D721Med (cell line): Measurements from ENCODE around the gene SFXN5.

Experiments used
- DNase-seq: peaks from one replicate; pipeline ENCODE4 v3.0.0; 2011; ENCODE audit warnings: low spot score; ENCODE audit not compliant: insufficient read length
- FAIRE-seq: peaks from 2 replicates; lab custom pipeline; 2011; peaks lifted over from hg19 to GRCh38; lab: Jason Lieb, UNC
- TF ChIP-seq, protein P1 (sequence below): IDR thresholded peaks from 2 replicates; pipeline ENCODE4 v1.5.1; 2012; ENCODE audit warnings: mild to moderate bottlenecking, control low read depth; ENCODE audit not compliant: insufficient read depth; ENCODE audit errors: missing control alignments

The SFXN5 gene

DNA sequence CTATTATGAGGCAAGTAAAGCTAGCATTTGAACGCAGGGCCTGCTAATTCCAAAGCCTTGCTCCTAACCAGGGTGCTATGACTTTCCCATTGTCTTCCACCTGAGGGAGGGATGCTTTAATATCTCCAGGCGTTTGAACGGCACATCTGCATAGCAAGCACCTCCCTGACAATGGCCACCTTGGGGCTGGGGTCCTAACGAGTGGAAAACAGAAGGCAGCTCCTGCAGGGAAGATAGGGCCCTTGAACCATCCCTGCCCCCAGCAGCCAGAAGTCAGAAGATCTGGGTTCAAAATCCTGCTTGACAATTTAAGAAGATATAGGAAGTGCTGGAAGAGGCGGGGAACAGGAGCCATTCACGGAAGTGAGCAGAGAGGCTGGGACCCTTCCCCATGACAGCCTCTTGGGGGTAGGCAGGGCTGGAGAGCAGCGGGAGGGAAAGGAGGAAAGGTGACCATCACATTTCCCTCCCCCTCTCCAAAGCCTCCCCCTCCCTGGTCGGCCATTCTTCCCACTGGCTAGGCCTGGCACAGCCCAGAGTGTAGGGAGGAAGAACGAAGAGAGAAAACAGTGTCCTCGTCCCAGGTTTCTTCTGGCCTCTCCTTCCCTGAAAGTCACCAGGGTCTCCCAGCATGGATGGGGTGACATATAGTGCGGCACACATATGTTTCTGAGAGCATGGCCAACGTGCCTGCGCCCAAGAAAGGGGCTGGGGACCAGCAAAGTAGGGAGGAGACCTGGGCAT is 80.6 kb downstream of the SFXN5 start:
- DNase-seq (no peak), FAIRE-seq (no peak)
- TF ChIP-seq, protein P1, sequence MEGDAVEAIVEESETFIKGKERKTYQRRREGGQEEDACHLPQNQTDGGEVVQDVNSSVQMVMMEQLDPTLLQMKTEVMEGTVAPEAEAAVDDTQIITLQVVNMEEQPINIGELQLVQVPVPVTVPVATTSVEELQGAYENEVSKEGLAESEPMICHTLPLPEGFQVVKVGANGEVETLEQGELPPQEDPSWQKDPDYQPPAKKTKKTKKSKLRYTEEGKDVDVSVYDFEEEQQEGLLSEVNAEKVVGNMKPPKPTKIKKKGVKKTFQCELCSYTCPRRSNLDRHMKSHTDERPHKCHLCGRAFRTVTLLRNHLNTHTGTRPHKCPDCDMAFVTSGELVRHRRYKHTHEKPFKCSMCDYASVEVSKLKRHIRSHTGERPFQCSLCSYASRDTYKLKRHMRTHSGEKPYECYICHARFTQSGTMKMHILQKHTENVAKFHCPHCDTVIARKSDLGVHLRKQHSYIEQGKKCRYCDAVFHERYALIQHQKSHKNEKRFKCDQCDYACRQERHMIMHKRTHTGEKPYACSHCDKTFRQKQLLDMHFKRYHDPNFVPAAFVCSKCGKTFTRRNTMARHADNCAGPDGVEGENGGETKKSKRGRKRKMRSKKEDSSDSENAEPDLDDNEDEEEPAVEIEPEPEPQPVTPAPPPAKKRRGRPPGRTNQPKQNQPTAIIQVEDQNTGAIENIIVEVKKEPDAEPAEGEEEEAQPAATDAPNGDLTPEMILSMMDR = no peak

DNA sequence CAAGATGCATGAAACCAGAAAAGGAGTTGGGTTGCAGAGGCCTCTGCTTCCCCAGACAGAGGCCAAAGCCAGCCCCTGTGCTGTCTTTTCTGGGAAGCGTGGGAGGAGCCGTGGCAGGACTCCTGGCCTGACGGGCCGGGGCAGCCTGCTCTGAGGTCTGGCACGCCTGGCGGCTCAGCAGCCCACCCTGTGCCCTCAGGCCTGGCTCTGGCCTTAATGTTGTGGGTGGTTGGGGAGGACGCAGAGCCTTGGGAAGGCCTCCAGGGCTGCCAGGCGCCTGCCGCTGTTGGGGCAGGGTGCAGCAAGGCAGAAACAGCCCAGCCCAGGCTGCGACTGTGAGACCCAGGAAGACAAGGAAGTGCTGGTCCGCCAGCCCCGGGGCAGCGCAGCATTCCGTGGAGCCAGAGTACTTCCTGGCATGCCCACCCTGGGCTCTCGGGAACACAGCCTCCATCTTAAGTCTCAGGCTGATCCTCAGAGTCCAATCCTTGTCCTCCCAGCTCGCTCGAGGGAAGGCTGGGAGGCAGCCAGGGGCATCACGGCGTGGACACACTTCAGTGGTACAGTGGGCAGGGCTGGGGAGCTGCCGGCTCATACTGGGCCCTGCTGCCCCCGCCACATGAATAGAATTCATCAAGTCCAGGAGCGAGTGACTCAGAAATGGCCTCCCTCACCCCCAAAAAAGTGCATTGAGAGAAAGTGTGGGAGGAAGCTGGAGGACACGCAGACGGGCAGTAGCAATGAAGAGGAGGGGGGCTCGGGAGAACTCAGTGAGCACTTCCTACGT is 81.5 kb downstream of the SFXN5 start:
- no peak for FAIRE-seq

DNA sequence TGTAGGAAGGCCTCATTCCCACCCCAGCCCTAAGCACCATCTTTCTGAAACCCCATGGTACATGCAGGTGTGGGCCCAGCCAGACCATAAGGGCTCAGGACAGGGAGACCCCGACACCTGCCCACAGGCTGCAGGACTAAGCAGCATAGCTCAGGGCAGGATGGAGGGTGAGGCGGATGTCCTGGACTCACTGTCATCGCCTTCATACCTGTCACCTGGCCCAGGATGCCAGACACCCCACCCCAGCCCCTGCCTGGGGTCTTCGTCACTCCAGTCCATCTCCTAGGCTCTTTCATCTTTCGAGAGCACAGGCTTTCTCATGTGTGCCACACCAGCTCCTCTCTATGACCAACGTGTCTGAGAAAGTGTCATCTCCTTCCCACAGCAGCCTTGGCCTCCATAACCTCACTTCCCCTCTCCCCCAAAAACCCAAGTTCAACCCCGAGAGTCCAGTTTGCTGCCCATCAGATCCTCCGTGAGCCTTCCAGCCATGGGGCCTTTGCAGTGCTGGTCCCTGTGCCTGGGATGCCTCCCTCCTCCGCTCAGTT is 82.7 kb downstream of the SFXN5 start:
- DNase-seq = no peak
- FAIRE-seq = no peak
- TF ChIP-seq, protein P1 = no peak

More for the DNA sequence above, 81.5 kb downstream of the SFXN5 start:
- DNase-seq = no peak
- TF ChIP-seq, protein P1 = no peak

DNA sequence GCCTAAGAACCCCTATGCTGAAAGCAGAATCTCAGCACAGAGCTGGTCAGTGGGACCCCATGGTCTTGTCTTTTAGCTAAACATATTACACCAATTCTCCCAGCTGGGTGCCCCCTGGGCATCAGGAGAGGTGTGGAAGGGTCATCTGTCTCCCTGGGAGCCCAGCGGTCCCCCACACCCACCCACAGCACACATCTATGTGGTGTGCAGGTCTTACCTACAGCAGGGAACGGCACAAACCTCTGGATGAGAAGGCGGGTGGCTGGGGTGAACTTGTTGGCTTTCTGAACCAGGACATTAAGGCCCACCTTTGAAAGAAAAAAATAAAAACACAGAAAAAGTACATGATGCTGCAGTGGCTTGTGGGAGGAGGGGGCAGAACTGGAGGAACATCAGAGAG is 83.5 kb downstream of the SFXN5 start:
- no peak for FAIRE-seq
- no peak for DNase-seq
- TF ChIP-seq, protein P1 = no peak

DNA sequence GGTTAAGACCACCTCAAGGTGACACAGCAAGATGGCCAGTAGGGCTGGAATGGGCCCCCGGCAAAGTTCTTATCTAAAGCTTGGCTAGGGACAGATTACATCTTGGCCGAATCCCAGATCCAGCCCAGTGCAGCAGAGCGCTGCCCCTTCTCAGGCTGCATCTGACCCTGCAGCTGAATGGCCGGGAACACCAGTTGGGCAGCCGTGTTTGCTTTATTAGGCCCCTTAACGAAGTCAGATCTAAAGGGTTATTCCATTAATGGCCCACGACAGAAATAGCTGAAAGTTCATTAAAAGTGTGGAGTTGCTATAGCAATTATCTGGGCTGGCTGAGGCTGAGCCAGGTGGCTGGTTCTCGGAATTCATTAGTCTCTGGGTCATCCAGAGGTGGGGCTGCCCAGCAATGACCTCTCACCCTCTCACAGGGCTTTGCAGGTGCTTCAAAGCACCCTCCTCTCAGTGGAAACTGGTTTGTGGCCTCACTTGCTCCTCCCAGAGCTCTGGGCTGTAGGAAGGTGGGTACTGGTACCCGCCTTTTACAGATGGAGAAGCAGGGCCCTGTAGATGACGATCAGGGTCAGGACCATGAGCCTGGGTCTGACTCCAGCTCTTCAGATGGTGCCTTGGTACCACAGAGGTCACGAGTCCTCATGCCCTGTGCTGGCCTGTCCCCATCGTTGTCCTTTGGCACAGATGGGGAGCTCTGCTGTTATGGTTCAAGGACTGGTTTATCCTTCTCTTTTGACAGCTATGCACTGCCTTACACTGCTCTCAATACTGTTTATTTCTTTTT is 85.4 kb downstream of the SFXN5 start:
- FAIRE-seq (no peak), DNase-seq (no peak)
- TF ChIP-seq, protein P1 = no peak

DNA sequence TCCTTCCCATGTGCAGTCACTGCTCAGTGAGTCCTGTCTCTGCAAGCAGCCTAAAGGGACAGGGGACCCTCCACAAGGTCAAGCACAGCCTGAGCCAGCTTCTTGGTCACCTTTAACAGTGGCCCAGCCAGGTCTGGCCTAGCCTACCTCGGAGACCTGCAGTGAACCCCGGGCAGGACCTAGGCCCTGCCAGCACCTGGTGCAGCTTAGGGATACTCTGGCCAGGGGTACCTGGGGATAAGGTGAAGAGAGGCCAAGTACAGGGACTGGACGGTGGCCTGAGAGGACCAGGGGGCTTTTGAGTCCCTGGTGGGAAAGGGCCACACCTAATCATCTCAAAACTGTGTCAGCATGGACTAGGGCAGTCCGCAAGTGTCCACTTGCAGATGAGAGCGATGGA is 86.4 kb downstream of the SFXN5 start:
- TF ChIP-seq, protein P1 = no peak
- FAIRE-seq (no peak), DNase-seq (no peak)
